T-helper 1 cell (primary cell): ENCODE data around the gene ABRACL.
"Not testable (repeated sequence)": the region's sequence is repeated elsewhere in the genome, so short reads cannot be mapped to it uniquely, and the experiment has no call there.

Source experiments
- DNase-seq, 5 donors: peaks; one replicate each; pipeline ENCODE4 v3.0.0-alpha.2; 2012 to 2020

The ABRACL gene

GRCh38 chr6:139011980-139012379 lies 16.6 kb upstream of the ABRACL start:
- DNase-seq: no peak

- DNase-seq: no peak
Measured at GRCh38 chr6:139013185-139013800, 15.3 kb upstream of the ABRACL start.

GRCh38 chr6:139014945-139015344 lies 13.6 kb upstream of the ABRACL start:
- no peak for DNase-seq

- no peak for DNase-seq
Measured at GRCh38 chr6:139016337-139017213, 12.0 kb upstream of the ABRACL start.

GRCh38 chr6:139017227-139017626 lies 11.3 kb upstream of the ABRACL start:
- DNase-seq: no peak

GRCh38 chr6:139019722-139020121 lies 8.8 kb upstream of the ABRACL start:
- DNase-seq: no peak

GRCh38 chr6:139020689-139021088 lies 7.9 kb upstream of the ABRACL start:
- no peak for DNase-seq

- DNase-seq: not testable (repeated sequence)
Measured at GRCh38 chr6:139025416-139025815, 3.1 kb upstream of the ABRACL start.

GRCh38 chr6:139027620-139028182 lies 844 bp upstream of the ABRACL start:
- peak in 2 of 5 donors; percentile 17 to 81 for DNase-seq

- DNase-seq: no peak
Measured at GRCh38 chr6:139028215-139028657, 309 bp upstream of the ABRACL start.

- peak in 3 of 5 donors; percentile 3 to 33 (median 30) for DNase-seq
Measured at GRCh38 chr6:139029470-139030227, 1.1 kb downstream of the ABRACL start.

- DNase-seq: peak in 2 of 5 donors; percentile 9 to 33
Measured at GRCh38 chr6:139030228-139030963, 1.9 kb downstream of the ABRACL start.

- DNase-seq: no peak
Measured at GRCh38 chr6:139037490-139037889, 8.9 kb downstream of the ABRACL start.

- no peak for DNase-seq
Measured at GRCh38 chr6:139044250-139044649, 15.7 kb downstream of the ABRACL start.

- no peak for DNase-seq
Measured at GRCh38 chr6:139047677-139048076, 19.1 kb downstream of the ABRACL start.

- DNase-seq: not testable (repeated sequence)
Measured at GRCh38 chr6:139048912-139049311, 20.4 kb downstream of the ABRACL start.

- not testable (repeated sequence) for DNase-seq
Measured at GRCh38 chr6:139050131-139050769, 21.7 kb downstream of the ABRACL start.

GRCh38 chr6:139050770-139051313 lies 22.3 kb downstream of the ABRACL start:
- no peak for DNase-seq

- DNase-seq: no peak
Measured at GRCh38 chr6:139051396-139052060, 23.0 kb downstream of the ABRACL start.

- DNase-seq: no peak
Measured at GRCh38 chr6:139053382-139053781, 24.8 kb downstream of the ABRACL start.

- no peak for DNase-seq
Measured at GRCh38 chr6:139054001-139054400, 25.5 kb downstream of the ABRACL start.
